ENCODE data around the gene APLNR.

APLNR gene

GRCh38 chr11:57256119-57256518 lies 19.1 kb upstream of the APLNR start:
- Histone ChIP-seq H3K27ac (no peak overlapping the region), H3K36me3 (replicated peaks) (no peaks in the 10 kb centered on the region), H3K4me3 (ENCODE audit: low read depth, low read length) (no peak overlapping the region), H3K27me3 (replicated peaks) (no peaks in the 10 kb centered on the region)
- DNase-seq: no peak
- no peak for TF ChIP-seq CTCF (IDR thresholded peaks at IDR 0.05; ENCODE audit: low read depth, low read length, missing control alignments)
- in situ Hi-C loops (cut with HindIII; ENCODE audit: low pct_ligation_motif_present, low sequenced_read_pairs): no loop called here

- TF ChIP-seq CTCF (IDR thresholded peaks at IDR 0.05; ENCODE audit: low read depth, low read length, missing control alignments): no peak
- DNase-seq: peak; percentile 45
- Histone ChIP-seq H3K36me3 (replicated peaks) (no peaks in the 10 kb centered on the region), H3K27me3 (replicated peaks) (no peaks in the 10 kb centered on the region), H3K27ac (no peak overlapping the region), H3K4me3 (ENCODE audit: low read depth, low read length) (no peak overlapping the region)
- in situ Hi-C loops (cut with HindIII; ENCODE audit: low pct_ligation_motif_present, low sequenced_read_pairs): no loop called here
Measured at GRCh38 chr11:57255618-57256017, 18.6 kb upstream of the APLNR start.

GRCh38 chr11:57254631-57255030 lies 17.6 kb upstream of the APLNR start:
- H3K36me3 ChIP-seq (replicated peaks): no peaks in the 10 kb centered on the region
- in situ Hi-C loops (cut with HindIII; ENCODE audit: low pct_ligation_motif_present, low sequenced_read_pairs): no loop called here
- no peak for DNase-seq
- no peaks in the 10 kb centered on the region for H3K27me3 ChIP-seq (replicated peaks)
- no peak overlapping the region for H3K27ac ChIP-seq
- no peak for TF ChIP-seq CTCF (IDR thresholded peaks at IDR 0.05; ENCODE audit: low read depth, low read length, missing control alignments)
- H3K4me3 ChIP-seq (ENCODE audit: low read depth, low read length): no peak overlapping the region

GRCh38 chr11:57251491-57252104 lies 14.5 kb upstream of the APLNR start:
- no peaks in the 10 kb centered on the region for H3K27me3 ChIP-seq (replicated peaks)
- peak; percentile 40 for DNase-seq
- in situ Hi-C loops (cut with HindIII; ENCODE audit: low pct_ligation_motif_present, low sequenced_read_pairs): no loop called here
- H3K27ac ChIP-seq: no peak overlapping the region
- H3K36me3 ChIP-seq (replicated peaks): no peaks in the 10 kb centered on the region
- no peak overlapping the region for H3K4me3 ChIP-seq (ENCODE audit: low read depth, low read length)
- no peak for TF ChIP-seq CTCF (IDR thresholded peaks at IDR 0.05; ENCODE audit: low read depth, low read length, missing control alignments)

GRCh38 chr11:57251037-57251436 lies 14.0 kb upstream of the APLNR start:
- DNase-seq: no peak
- no peak for TF ChIP-seq CTCF (IDR thresholded peaks at IDR 0.05; ENCODE audit: low read depth, low read length, missing control alignments)
- Histone ChIP-seq H3K4me3 (ENCODE audit: low read depth, low read length) (no peak overlapping the region), H3K27me3 (replicated peaks) (no peaks in the 10 kb centered on the region), H3K36me3 (replicated peaks) (no peaks in the 10 kb centered on the region), H3K27ac (no peak overlapping the region)
- in situ Hi-C loops (cut with HindIII; ENCODE audit: low pct_ligation_motif_present, low sequenced_read_pairs): no loop called here

All from brain microvascular endothelial cell (primary cell).